NCI-H2107 treated with DMSO at 0.1 percent for 48 hours (cell line): ENCODE measurements around the gene NUSAP1.
"Not testable (repeated sequence)": the region's sequence is repeated elsewhere in the genome, so short reads cannot be mapped to it uniquely, and the experiment has no call there.

Experiments used
- DNase-seq: peaks from one replicate; lab custom pipeline; 2025; ENCODE audit not compliant: unreplicated experiment; lab: John Stamatoyannopoulos, UW

The NUSAP1 gene

DNA sequence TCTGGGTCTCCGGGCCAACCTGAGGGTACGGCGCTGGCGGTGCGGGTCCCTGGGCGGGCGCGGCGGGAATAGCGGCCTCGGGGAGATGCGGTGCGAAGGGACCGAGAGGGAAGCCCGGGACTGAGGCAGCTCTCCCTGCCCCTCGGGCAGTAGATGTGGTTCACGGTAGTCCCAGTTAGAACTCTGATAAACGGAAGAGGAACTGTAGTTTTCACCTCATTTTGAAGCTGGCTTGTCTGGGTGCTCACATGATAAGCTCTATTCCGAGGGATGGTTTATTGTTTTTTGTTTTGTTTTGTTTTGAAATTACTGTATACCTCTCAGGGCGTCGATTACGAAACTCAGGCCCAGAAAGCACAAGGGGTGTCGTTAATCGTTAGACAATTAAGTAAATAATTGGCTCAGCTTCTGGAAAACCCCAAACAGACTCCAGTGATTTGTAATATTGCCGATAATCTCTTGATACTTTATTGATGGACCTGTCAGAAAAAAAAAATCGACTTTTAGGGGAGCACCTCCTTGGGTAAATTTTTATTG is 413 bp downstream of the NUSAP1 start:
- DNase-seq: no peak

DNA sequence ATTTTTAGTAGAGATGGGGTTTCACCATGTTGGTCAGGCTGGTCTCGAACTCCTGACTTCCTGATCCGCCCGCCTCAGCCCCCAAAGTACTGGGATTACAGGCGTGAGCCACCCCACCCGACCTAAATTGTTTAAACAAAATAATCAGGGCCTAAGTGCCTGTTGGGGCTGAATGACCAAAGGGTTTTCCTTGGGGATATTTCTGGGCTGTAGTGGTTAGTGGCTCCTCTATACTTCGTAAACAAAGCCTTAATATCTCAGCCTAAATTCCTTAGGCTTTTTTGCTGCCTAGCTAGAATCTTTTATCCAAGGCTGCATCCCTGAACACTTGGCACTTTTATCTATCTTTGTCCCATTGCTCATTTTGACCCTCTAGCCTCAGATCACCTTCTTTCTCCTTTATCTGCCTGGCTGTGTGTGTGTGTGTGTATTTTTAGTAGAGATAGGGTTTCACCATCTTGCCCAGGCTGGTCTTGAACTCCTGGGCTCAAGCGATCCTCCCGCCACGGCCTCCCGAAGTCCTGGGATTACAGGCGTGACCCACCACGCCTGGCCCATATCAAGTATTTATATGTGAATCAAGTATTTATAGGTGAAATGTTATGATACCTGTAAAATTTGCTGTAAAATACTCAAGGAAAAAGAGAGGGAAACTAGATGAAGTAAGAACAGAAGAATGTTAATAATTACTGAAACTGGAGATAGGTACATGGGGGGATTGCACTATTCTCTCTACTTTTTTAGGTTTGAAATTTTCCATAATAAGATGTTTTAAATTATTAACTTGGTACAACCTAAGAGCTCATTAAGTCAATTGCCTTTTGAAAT is 1.8 kb downstream of the NUSAP1 start:
- no peak for DNase-seq

DNA sequence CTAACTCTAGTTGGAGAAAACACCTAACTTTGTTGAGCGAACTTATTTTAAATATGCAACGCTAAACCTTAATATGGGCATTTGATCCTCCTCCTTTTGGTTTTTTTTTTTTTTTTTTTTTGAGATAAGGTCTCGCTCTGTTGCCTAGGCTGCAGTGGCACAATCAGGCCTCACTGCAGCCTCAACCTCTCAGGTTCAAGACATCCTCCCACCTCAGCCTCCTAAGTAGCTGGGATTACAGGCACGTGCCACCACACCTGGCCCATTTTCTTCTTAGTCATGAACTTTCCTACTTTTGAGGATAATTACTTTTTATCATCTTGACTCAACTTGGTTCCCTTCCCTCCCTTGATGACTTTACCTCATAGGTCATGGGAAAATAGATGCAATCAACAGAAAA is 3.9 kb downstream of the NUSAP1 start:
- DNase-seq: no peak

DNA sequence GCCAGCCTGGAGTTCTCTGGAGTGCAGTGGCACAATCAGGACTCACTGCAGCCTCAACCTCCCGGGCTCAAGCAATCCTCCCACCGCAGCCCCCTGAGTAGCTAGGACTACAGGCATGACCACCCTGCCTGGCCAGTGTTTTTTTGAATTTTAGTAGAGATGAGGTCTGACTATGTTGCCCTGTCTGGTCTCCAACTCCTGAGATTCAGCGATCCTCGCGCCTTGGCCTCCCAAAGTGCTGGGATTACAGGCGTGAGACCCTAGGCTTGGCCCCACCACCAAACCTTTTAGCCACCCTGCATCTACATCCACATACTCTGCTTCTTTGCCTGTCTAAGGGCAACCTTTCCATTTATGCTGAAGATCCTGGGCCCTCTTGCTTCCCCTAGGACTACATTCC is 4.4 kb downstream of the NUSAP1 start:
- no peak for DNase-seq

DNA sequence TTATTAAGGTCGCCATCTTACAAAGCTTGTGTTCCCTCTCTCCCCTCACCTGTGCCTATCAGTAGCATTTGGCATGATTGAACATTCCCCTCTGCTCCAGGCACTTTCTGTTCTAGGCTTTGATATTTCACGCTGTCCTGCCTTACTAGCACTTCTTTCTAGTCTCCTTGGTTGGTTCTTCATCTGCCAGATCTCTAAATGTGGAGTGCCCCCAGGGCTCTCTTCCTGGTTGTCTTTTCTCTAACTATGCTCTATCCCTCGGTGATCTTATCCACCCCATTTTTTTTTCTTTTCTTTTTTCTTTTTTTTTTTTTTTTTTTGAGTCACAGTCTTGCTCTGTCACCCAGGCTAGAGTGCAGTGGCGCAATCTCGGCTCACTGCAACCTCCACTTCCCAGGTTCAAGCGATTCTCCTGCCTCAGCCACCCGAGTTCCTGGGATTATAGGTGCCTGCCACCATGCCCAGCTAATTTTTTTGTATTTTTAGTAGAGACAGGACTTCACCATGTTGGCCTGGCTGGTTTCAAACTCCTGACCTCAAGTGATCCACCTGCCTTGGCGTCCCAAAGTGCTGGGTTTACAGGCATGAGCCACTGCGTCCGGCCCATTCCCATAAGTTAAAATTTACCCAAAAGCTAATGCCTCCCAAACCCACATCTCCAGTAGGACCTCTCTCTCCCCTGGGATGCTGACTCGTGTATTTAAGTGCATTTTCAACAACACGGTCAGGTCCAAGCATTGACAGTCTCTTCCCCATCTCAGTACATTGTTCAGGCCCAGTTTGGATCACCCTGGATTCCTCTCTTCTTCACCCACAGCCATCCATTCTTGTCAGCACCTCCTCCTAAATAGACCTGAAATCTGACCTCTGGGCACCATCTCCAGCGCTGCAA is 5.2 kb downstream of the NUSAP1 start:
- no peak for DNase-seq

DNA sequence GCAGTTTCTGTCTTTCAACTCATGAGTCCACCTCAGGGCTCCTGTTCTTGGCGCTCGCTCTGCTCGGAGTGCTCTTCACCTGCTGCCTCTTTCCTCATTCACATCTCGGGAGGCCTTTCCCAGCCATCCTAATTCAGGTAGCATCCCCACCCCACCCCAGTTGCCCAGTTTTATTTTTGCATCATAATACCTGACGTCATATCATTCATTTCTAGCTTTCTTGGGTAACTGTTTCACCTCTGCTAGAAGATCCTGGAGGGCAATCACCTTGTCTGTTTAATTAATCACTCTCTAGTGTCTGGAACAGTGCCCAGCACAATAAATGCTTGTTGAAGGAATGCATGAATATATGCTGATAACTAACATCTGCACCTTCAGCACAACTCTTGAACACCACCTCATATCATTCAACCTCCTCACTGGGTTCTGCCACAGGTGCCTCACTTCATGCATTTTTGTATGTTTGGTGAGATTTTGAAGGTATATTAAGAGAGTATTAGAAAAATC is 7.6 kb downstream of the NUSAP1 start:
- no peak for DNase-seq

DNA sequence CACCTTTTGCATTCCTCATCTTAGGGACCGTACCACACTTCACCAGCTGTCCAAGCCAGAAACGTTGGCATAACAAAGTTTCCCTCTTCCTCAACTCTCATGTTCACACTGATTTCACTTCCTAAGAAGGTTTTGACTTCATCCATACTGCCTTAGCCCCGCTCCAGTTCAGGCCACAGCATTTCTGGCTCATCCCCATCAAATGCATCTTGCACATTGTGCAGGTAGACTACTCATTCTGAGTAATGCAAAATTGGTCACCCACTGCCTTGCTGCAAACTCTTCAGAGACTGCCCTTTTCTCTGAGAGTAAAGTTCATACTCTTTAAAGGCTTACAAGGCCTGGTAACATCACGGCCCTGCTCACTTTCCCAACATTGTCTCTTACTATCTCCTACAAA is 8.8 kb downstream of the NUSAP1 start:
- no peak for DNase-seq

DNA sequence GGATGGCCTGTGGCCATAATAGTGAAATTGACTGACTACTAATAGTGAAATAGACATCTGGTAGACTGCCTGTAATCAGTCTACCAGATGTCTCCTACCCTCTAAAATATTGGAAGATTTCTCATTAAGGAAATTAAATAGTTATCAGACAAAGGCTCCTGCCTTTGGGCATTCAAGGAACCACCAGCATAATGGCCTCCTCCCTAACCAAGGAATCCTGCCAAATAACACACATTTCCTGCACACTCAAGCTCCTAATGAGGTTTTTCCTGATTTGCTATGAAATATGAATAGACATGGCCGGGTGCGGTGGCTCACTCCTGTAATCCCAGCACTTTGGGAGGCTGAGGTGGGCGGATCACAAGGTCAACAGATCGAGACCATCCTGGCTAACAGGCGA is 14.6 kb downstream of the NUSAP1 start:
- no peak for DNase-seq

DNA sequence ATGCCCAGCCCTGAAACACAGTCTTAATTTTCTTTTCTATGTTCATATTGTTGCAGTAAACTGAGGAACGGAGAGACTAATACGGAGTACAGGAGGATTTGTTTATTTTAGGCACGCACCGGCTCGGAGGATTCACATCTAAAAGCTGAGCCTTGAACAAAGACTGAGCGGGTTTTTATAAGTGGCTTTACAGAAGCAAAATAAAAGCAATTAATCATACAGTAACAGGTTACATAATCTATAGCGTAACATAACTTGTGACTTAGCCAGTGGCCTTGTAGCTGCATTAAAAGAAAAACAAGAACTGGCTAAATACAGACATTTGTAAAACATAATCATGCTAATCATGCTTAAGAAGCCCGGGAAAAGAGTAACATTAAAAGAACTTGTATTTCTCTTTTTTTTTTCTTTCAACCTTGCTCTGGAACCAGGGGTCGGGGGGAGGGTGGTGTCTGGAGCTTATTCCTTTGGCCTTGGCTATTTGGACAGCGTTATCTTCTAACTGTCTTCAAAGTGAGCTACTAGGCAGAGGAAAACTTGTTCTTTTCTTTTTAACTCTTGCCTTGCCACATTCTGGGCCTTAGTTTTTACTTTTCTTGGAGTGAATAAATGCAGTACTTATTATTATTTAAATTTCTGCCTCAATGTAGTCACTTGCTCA is 17.5 kb downstream of the NUSAP1 start:
- no peak for DNase-seq

DNA sequence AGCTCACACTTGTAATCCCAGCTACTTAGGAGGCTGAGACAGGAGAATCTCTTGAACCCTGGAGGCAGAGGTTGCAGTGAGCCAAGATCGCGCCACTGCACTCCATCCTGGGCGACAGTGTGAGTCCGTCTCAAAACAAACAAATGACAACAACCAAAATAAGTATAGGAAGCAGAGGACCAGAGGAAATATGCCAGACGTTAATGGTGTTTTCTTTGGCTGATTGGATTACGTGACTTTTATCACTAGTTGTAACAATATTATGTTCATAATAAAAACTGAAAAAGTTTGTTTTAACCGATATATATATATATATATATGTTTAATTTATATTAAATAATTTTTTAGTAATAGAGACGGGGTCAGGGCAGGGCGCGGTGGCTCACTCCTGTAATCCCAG is 21.7 kb downstream of the NUSAP1 start:
- DNase-seq: no peak

DNA sequence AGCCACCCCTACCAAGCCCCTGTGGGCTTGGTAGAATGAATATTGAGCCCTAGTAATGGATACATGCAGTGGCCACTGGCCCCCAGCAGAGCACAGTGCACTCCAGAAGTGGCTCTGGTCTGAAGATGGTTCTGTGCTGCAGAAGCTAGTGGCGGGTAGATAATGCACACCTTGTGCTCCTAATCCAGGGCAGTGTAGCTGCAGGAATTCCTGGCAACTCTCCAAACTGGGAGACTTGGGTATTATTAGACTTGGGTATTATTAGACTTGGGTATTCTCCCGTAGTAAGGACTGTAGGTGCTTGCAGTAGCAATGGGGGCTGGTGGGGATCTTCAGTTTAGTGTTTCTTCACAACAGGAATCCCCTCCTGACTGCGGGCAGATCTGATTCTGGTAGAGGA is 34.7 kb downstream of the NUSAP1 start:
- no peak for DNase-seq

DNA sequence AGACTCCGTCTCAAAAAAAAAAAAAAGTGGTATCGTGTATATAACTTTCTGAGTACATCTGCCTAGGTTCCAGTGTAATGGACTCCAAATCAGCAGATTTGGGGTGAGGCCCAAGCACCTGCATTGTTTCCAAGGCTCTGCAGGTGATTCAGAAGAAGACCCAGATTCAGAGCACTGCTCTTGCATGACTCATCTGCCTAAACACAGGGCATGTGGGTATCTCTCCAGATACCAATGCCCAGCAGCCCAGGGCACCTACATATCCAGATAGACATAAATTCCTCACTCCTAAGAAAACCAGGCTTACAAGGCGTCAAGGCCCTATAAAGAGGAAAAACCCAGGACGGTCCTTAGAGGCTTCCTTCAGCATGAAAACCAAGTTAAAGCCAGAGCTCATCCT is 45.3 kb downstream of the NUSAP1 start:
- DNase-seq: no peak

DNA sequence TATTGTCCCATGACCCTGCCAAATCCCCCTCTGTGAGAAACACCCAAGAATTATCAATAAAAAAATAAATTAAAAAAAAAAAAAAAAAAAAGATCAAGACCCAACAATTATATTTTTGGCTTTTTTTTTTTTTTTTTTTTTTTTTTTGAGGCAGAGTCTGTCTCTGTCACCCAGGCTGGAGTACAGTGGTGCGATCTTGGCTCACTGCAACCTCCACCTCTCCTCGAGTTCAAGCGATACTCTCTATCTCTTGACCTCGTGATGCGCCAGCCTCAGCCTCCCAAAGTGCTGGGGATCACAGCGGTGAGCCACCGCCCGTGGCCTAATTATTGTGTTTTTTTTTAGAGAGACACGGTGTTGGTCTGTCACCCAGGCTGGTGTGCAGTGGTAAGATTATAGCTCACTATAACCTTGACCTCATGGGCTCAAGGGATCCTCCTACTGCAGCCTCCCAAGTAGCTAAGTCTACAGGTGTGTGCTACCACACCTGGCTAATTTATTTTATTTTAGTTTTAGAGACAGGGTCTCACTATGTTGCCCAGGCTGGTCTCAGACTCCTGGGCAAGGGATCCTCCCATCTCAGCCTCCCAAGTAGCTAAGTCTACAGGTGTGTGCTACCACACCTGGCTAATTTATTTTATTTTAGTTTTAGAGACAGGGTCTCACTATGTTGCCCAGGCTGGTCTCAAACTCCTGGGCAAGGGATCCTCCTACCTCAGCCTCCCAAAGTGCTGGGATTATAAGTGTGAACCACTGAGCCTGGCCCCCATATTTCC is 51.5 kb downstream of the NUSAP1 start:
- not testable (repeated sequence) for DNase-seq

DNA sequence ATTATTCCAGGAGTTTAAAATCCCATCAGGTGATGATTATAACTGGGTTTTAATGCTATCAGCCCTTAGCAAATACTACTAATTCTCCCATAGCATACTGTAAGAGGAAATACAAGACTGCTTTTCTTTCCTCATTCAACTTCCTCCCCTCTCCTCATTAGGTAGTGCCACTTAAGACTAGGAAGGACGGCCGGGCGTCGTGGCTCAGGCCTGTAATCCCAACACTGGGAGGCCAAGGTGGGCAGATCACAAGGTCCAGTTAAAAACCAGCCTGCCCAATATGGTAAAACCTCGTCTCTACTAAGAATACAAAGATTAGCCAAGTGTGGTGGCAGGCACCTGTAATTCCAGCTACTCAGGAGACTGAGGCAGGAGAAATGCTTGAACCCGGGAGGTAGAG is 55.0 kb downstream of the NUSAP1 start:
- no peak for DNase-seq

DNA sequence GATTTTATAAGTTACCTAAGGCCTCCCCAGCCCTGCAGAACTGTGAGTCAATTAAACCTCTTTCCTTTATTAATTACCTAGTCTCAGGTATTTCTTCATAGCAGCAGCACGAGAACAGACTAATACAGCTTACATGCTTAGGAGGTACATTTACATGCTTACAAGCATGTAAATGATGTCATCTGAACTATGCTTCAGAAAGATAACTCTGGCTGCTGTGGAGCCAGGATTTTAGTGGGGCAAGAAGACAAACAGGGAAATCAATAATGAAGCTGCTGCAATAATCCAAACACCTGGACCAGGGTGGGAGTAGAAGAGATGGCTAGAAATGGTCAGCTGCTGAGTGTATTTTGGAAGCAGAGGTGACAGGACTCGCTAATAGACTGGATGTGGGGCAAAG is 60.0 kb downstream of the NUSAP1 start:
- no peak for DNase-seq

DNA sequence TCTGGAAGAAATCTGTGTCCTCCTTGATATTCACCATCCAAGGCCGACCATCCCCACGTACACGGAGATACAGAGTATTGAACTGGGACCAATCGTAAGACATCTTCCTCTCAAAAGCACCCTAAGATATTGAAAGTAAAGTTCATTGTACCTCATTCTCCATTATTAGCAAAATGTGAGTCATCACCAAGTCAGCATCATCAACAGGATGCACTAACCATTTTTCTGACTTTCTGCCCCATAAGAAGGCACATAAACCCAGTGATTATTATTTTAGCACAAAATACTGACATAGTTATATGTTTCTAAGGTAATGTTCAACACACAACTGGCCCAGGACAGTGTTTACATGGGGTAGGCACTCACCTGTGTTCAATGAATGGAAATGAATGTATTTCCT is 62.2 kb downstream of the NUSAP1 start:
- no peak for DNase-seq

DNA sequence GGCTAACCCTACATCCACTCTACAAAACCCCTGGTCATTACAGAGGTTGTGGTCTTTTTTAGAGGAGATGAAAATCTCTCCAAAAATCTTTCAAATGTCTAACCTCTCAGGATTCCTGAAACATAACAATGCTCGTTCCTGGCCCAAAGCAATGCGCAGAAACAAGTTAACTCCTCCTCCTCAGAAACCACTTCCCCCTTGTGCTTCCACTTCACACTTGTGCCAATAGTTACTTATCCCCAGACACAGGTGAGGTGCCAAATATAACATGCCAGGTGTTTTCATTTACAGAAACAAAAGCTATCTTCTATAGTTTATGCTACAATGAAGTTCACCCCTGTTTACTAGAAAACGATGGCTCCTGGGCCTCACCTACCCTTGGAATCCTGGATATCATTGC is 63.4 kb downstream of the NUSAP1 start:
- DNase-seq: no peak

DNA sequence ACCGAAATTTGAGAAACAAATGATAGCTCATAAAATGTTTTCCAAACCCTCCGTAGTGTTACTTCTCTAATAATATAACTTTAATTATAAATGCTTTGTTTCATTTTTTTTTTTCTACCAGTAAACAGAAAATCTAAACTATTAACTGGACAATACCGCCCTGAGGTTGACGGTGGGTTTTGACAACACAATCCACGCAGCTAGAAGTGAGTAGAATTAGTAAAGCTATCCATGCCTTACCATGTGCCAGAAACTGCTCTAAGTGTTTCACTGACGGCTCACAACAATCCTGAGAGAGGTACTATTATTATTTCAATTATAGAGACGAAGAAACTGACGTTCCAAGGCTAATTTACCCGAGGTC is 69.2 kb downstream of the NUSAP1 start:
- no peak for DNase-seq

DNA sequence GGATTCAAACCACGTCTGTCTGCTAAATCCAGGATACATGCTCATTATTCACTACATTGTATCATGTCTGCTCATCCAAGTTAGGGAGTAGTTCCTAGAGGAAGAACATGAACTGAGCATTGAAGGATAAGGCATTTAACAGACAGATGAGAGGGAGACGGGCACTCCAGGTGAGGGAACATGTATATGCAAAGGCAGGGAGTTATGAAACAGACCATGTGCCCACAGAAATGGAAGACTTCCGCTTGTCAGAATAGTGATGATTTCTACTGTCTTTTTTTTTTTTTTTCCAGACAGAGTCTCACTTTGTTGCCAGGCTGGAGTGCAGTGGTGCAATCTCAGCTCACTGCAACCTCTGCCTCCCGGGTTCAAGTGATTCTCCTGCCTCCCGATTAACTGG is 74.7 kb downstream of the NUSAP1 start:
- no peak for DNase-seq

DNA sequence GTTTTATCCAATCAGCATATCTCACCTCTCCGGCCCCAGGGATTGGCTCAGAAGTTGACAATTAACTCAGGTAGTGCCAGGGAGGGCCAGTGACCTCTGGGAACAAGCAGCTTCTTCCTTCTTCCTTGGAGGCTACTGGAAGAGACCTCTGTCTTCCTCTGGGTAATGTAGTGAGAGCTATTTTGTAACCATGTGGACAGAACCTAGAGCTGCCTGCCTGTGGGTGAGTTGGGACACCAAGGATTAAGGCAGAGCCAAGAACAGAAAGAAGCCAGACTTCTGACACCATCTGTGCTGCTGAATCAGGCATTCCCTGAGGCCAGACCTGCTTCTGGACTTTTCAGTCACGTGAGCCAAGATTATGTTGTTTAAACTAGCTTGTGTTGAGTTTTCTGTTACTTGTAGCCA is 75.6 kb downstream of the NUSAP1 start:
- no peak for DNase-seq

DNA sequence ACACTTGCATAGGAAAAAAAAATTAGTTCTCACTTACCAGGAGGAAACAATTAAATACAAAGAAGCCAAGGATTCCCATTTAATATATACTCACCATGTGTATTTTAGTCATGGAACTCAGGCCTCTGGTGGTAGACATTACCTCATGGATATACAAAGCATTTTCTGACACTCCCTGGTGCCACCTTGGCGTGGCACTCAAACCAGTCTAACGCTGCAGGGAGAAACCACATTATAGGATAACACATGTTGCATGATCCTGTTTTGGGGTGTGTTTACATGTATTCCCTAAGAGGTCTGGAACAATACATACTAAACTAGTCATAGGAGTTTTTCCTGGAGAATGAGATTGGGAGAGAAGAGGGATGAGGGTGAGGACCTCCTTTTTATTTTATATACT is 78.3 kb downstream of the NUSAP1 start:
- DNase-seq: no peak
